Kidney (tissue), 14 donors: ENCODE data around the gene KBTBD6. TPM values are rescaled to one million over a fixed set of nuclear protein-coding genes. Genes with fewer than 3 reads are reported as not detected.

Source experiments
- DNase-seq, 5 donors: peaks; one replicate each; pipeline ENCODE4 v3.0.0-alpha.2; 2013 to 2020
- FAIRE-seq: peaks from 2 replicates; lab custom pipeline; 2012; peaks lifted over from hg19 to GRCh38; lab: Jason Lieb, UNC
- H3K27ac ChIP-seq, 2 donors: one replicate each; pipeline ENCODE4 v1.7.0; 2013; ENCODE audit warnings: low read depth in 2 of 2, low read length in 2 of 2, inconsistent platforms in 1 of 2
- H3K27me3 ChIP-seq: one replicate; pipeline ENCODE4 v1.7.1; 2013; ENCODE audit warnings: low read length, inconsistent platforms; ENCODE audit not compliant: control insufficient read depth, insufficient read depth
- H3K36me3 ChIP-seq, 3 donors: one replicate each; pipeline versions ENCODE4 v1.7.0 to v1.7.1; 2013; ENCODE audit warnings: low read length in 3 of 3, control low read depth in 1 of 3, inconsistent platforms in 1 of 3; ENCODE audit not compliant: insufficient read depth in 3 of 3, control insufficient read depth in 2 of 3
- H3K4me1 ChIP-seq, 3 donors: one replicate each; pipeline versions ENCODE4 v1.7.0 to v1.7.1; 2013; ENCODE audit warnings: low read length in 3 of 3, inconsistent platforms in 1 of 3, low read depth in 1 of 3; ENCODE audit not compliant: control insufficient read depth in 2 of 3, insufficient read depth in 2 of 3
- H3K4me3 ChIP-seq, 3 donors: one replicate each; pipeline versions ENCODE4 v1.7.0 to v1.8.1; 2013; ENCODE audit warnings: low read length in 3 of 3, control low read depth in 1 of 3, inconsistent platforms in 1 of 3
- H3K9ac ChIP-seq, 3 donors: one replicate each; pipeline versions ENCODE4 v1.7.0 to v1.7.1; 2013; ENCODE audit warnings: low read length in 3 of 3, control low read depth in 1 of 3, inconsistent platforms in 1 of 3
- H3K9me3 ChIP-seq, 3 donors: one replicate each; pipeline versions ENCODE4 v1.7.0 to v1.7.1; 2013; ENCODE audit warnings: low read length in 3 of 3, control low read depth in 1 of 3, inconsistent platforms in 1 of 3; ENCODE audit not compliant: control insufficient read depth in 2 of 3, insufficient read depth in 1 of 3
- CTCF ChIP-seq: IDR thresholded peaks from 3 replicates; pipeline ENCODE4 v1.5.1; 2012; ENCODE audit warnings: mild to moderate bottlenecking, moderate library complexity, borderline replicate concordance; ENCODE audit not compliant: insufficient read depth; ENCODE audit errors: extremely low read depth
- intact Hi-C: fragments of 100-400 bp; cut with DNase I; formaldehyde crosslinking; loops from one replicate; pipeline ENCODE4 v1.11.1; 2022
- polyA plus RNA-seq: library from polyadenylated mRNA; stranded (reverse); fragments of 350-450 nt; fragmentation: Illumina TruSeq; extraction: RNeasy Lipid Tissue Mini Kit (QIAGEN cat#74804); gene quantifications from one replicate; pipeline ENCODE4 v1.2.3, GENCODE V29; 2014; ENCODE audit warnings: low read depth, low replicate concordance; ENCODE audit not compliant: insufficient read depth
- total RNA-seq: library from RNA; stranded (reverse); fragmentation: NEBNext Ultra II Directional; extraction: Animal tissue kit (Norgen Biotek cat#: 25700); gene quantifications from one replicate; pipeline ENCODE4 v1.2.1, GENCODE V29; 2021
- donor health status: control.
- donor health status: control.
- donor health status: control.
- donor health status: control.
- donor health status: control.
- donor health status: DM: yes; HTN: yes; CAD: no.
- donor health status: Normal renal cell carcinoma (clear cell type).

KBTBD6 gene
- total and polyA plus RNA-seq, 2 donors from 2014 or later: 4.7 to 9.3 TPM

- no peaks in the 10 kb centered on the region for H3K4me1 ChIP-seq
- no peaks in the 10 kb centered on the region for H3K27me3 ChIP-seq
- no peak overlapping the region for H3K4me3 ChIP-seq
- no peak overlapping the region for H3K9ac ChIP-seq
- DNase-seq: no peak
- no peaks in the 10 kb centered on the region for H3K9me3 ChIP-seq
- no peaks in the 10 kb centered on the region for H3K36me3 ChIP-seq
- TF ChIP-seq CTCF: no peak
- intact Hi-C loops: no loop called here
- peak; percentile 70 for FAIRE-seq
- H3K27ac ChIP-seq: no peak overlapping the region
Measured at GRCh38 chr13:41139296-41139966, 6.8 kb upstream of the KBTBD6 start.

GRCh38 chr13:41137951-41138350 is 5.3 kb upstream of the KBTBD6 start:
- TF ChIP-seq CTCF: no peak
- intact Hi-C loops: no loop called here
- H3K9ac ChIP-seq: no peak overlapping the region
- FAIRE-seq (no peak), DNase-seq (no peak)
- no peaks in the 10 kb centered on the region for H3K9me3 ChIP-seq
- no peaks in the 10 kb centered on the region for H3K36me3 ChIP-seq
- H3K4me1 ChIP-seq: no peaks in the 10 kb centered on the region
- no peaks in the 10 kb centered on the region for H3K27me3 ChIP-seq
- no peak overlapping the region for H3K4me3 ChIP-seq
- H3K27ac ChIP-seq: no peak overlapping the region

- H3K9me3 ChIP-seq: no peaks in the 10 kb centered on the region
- H3K4me1 ChIP-seq: no peaks in the 10 kb centered on the region
- no peak overlapping the region for H3K27ac ChIP-seq
- FAIRE-seq (no peak), DNase-seq (no peak)
- no peaks in the 10 kb centered on the region for H3K27me3 ChIP-seq
- no peak overlapping the region for H3K4me3 ChIP-seq
- H3K36me3 ChIP-seq: no peaks in the 10 kb centered on the region
- no peak for TF ChIP-seq CTCF
- no peak overlapping the region for H3K9ac ChIP-seq
- intact Hi-C loops: no loop called here
Measured at GRCh38 chr13:41137241-41137640, 4.6 kb upstream of the KBTBD6 start.
